CMK (cell line): Measurements from ENCODE around the gene CDH10.

Source experiments
- DNase-seq: peaks from one replicate; pipeline ENCODE4 v3.0.0-alpha.2; 2010; ENCODE audit warnings: low read depth

CDH10 gene

DNA sequence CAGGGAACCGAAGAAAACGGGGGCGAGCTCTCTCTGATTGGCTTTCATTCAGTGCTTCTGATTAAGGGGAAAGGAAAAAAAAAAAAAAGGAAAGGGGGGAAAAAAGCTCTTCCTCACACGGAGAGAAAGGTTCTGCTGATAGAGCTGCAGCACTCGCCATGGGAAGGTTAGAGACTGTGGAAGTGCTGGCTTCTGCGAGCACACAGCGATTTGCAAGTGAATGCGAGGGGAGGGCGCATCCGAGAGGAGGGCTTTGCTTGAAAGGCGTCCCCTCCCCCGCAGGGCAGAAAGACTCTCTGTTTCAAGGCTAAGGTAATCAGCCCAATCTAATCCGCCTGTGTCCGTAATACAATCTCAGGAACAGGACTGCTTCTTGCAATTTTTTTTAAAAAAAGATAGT is at the start of gene CDH10:
CDH10 (minus strand) TSS at position 218 of the 400 bp plus-strand sequence. CDS start 51,488 bp downstream, outside the sequence.
- no peak for DNase-seq

DNA sequence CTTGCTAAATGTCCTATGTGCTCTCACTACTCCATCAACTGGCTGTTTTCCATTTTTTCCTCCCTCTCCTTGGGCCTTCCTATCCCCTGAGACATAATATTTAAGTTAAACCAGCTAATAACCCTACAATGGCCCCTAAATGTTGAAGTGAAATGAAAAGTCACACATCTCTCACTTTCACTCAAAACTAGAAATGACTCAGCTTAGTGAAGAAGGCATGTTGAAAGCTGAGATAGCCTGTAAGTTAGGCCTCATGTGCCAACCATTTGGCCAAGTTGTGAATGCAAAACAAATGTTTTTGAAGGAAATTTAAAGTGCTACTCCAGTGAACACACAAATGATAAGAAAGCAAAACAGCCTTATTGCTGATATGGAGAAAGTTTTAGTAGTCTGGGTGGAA is 48.8 kb upstream of the CDH10 start:
- DNase-seq: no peak

DNA sequence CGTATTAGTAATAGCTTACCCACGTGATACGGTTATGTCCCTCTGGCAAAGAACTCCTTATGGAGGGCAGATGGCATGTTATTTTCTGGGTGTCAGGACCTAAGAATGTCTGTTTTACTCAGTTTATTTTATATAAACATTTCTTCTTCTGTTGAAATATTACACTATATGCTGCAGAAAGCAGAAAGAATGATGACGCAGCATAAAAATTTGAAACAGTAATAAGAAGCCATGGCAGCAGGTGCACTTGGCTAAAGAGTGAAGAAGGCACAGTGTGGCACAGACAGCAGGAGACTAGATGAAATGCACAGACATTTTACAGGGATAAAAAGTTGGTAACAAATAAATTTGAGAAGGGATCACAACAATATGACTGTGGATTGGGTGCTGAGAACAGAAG is 46.3 kb upstream of the CDH10 start:
- no peak for DNase-seq

DNA sequence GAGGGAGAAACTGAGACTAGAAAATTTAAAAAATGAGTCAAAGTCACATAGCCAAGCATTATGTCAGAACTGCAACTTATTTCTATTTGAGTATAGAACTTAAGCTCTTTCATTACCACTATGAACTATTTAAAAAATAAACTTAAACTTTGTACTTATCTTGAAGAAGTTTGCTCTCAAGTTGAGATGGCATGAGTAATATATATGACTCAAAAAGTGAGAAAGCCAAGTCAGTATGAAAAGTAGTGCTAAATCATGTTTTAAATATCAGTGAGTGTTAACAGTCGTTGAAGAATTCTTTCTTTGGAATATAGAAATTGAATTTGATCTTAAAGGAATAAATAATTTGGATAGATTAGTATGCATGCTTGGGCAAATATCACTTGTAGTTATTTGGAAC is 36.3 kb upstream of the CDH10 start:
- DNase-seq: no peak

DNA sequence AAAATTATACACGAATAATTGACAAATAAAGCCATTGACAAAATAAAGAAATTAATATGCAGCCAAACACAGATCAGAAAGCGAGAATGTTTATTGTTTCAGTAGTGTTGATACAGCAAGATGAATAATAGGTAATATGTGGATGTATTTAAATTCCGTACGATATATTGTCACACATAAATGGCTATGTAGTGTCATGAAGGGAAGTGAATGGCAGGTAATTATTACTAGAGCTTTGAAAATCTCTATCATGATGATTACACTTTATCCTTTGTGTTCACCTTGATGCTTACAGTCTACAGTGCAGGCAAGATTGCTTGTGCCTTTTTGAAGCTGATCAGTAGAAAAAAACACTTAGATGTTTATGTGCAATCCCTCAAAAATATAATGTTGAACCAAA is 23.3 kb upstream of the CDH10 start:
- no peak for DNase-seq

DNA sequence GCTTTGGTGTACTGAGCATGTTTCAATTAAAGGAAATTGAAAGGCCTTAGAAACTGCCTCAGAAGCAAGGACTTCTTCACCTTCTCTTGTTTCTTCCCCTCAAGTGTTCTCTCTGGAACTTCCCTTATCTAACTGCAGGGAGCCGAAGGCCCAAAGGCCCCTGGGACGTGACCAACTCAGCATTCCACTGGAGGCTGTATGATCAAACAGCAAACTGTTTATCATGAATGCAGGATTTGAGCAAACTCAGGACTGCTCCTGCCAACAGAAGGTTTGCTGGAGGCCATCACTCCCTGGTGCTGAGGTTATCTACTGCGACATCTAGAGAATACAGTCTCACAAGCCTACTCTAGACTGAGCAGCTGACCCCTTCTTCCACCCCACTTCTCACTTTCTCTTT is 4.8 kb upstream of the CDH10 start:
- no peak for DNase-seq

DNA sequence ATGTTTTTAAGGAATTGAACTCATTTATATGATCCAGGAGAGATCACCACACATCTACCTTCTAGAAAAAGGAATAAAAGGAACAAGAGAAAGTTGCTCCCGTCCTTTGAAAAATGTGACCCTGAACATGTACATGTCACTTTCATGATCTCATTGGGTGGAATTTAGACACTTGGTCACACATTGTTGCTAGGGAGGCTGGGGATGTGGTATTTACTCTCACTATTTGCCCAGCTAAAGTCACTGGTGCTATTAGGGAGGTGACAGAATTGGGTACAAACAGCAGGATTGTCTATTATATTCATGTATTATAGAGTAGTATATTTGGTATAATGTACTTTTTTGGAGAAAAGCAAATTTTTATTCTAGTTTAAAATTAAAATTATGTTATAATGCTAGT is 2.1 kb upstream of the CDH10 start:
- no peak for DNase-seq

DNA sequence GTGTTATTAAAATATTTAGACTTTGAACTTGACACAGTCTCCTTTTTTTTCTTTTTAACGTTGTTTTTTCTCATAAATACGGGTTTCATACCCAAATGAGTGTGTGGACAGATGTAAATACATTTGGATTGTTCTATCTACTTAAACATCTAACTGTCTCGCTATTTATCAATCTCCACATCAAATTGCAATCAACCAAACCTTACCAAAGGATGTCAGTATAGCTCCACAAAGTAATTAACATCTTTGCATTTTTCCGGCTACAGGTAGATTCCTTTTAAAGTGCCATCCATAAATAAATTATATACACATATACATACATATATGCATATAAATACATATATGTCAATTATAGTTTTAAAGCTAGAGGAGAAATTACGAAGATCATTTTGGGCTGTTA is 705 bp upstream of the CDH10 start:
- DNase-seq: no peak

DNA sequence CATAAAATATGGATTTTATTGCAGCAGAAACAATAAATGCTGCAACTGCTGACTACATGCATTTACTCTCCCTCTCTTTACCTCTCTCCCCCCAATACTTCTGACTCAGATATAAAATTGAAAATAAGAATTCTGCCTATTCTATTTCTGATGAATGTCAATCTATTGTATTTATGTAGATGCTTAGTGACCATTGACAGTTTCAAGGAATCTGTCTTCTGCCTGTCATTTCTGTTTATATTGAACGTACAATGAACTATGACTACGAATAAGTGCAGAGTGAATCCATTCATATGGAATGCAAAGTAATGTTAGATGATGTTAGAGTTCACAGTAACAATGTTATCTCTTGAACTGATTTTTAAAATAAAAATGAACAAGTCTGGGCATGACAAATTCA is 898 bp downstream of the CDH10 start:
- DNase-seq: no peak

DNA sequence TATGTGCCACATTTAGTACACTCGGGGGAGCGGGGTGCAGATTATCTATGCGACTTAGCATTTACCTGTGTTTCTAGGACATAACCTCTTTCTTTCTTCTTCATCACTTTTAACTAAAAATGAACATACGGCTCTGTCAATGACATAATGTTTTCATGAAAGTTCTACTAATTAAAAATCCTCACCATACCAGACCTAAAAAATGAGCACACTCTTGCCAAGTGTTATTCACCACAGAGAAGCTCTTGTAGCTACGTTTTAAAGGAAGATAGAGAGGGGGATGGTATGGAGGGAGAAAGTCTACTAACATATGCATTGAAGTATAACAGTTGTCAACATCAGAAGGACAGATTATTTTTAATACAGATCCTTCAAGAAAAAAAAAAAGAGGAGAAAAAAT is 1.6 kb downstream of the CDH10 start:
- DNase-seq: no peak

DNA sequence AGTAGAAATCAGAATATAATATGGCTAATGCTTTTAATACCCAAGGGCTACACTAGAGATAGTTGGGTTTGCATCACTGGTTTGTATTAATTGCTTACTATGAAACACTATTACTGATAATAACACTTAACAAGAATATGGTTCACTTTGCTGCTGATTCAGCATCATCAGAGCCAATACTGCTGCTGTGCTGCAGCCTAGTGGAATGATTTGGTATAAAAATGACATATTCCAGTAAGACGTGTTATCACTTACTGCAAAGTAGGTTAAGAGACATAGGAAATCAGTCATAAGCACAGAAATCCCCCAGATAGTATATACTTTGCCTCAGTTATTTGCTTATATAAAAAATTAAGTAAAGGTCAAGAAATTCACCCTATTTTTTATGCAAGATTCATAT is 2.8 kb downstream of the CDH10 start:
- DNase-seq: no peak

DNA sequence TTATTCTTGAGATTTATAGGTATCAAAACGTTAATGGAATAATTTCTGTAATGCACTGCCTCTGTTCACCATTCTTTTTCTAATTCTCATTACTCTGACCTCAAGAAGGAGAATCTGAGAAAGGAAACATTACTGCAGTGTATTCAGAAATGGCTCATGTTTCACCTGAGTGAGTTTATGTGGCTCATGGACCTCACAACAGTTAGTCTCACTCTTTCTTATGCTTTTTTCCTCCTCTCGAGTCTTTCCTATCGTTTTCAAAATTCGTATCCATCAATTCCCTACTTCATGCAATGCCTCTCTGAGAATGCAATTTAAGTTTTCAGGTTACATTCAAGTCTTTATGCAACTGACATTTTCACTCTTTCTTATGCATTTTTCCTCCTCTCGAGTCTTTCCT is 9.6 kb downstream of the CDH10 start:
- no peak for DNase-seq

DNA sequence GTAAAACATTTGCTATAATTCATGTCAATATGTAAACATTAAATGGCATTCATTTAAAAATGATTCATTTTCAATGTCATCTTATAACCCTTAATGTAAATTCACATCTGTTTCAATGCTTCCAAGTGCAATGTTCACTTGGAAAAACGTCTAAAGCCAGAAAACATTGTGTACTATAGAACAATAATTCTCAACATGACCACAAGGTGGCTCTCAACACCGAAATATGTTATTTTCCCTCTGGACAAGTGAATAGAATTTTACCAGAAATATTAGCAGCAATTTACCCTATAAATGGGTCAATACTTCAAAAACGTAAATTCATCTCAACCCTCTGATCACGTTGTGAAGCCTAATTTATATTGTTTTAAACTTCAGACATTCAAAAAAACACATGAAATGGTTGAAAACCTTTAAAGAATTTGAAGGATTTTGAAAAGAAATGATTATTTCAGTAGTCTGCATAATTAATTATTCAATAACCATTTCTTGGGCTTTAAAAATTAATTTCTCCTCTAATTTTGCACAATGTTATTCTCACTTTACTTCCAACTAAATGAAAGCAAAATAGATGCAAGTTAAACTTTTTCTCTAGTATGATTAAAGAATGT is 11.0 kb downstream of the CDH10 start:
- no peak for DNase-seq

DNA sequence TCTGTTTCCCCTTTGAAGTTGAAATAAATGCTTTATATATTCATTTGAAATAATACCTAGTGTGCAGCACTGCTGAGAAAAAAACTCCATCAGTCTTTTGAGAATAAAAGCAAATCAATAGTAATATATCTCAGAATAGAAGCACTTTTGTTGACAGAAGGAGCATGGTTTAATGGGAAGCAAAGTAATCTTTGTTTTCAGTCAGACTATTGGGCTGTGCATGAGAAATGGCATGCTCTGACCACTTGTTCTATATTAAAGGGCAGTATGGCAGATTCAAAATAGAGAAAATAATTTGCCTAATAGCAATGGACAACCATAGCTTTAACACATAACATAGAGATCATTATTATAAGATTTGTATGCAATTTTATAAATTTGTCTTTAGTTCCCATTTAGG is 12.4 kb downstream of the CDH10 start:
- no peak for DNase-seq

DNA sequence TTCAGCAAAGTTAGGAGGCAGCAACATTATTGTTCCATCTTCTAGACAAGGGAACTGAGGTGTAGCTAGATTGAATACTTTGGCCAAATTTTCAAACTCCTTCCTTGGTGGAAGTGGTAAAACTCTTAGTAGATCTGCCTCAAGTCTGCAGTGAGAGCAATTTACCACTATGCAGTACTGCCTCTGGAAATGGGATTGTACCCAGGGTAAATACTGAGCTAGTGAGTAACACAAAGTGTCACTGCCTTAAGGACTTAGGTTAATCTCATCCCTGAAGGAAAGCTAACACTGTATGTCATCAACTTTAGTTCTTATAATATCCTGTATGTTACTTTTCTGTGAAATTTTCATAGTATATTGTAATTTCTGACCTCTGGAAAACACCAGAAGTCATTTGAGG is 13.9 kb downstream of the CDH10 start:
- no peak for DNase-seq

DNA sequence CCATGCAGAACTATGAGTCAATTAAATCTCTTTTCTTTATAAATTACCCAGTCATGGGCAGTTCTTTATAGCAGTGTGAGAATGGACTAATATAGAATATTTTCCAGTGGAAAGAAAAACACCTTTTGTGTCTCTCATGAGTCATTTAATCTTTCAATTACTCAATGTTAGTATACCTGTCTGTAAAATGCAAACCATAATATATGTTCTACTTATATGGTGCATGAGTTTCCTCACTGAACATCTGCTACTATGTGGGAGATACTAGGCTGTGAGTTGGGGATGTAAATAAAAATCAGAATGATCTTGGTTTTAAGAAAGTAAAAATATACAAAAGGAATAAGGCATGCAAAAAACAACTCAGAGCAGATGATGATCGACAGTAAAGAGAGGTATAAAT is 15.0 kb downstream of the CDH10 start:
- DNase-seq: no peak

DNA sequence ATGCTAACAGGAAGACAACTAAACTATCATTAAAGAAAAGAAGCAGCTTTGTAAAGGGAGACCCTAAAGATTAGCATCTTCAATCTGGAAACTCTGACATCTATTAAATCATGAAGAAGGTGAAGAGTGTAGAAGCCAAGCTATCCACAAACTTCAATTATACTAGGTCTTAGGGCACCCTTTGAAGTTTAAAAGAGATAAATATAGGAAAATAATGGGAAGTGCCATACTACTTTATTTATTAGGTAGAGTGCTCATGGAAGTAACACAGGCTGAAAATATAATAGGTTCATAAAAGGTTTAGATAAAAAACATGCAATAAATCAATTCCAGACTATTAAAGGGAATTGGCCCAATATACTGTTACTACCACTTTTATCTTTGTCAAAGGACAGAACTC is 19.9 kb downstream of the CDH10 start:
- DNase-seq: no peak

DNA sequence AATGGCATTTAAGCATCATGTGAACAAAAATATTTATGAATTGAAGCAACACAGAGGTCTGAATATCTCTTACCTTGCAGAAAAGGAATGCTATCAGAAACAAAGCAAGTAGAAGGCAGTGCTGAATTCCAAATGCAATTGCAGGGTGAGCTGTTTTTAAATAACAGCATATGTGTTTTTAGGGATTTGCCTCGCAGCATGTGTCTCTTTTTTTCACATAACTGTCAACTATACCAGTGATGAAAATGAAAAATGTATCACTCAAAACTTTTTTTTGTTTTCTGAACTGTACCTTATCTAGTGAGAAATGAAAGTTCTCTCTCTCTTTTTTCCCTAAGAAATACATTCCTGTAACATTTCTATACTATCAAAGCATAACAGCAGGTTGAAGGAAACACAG is 21.2 kb downstream of the CDH10 start:
- DNase-seq: no peak

DNA sequence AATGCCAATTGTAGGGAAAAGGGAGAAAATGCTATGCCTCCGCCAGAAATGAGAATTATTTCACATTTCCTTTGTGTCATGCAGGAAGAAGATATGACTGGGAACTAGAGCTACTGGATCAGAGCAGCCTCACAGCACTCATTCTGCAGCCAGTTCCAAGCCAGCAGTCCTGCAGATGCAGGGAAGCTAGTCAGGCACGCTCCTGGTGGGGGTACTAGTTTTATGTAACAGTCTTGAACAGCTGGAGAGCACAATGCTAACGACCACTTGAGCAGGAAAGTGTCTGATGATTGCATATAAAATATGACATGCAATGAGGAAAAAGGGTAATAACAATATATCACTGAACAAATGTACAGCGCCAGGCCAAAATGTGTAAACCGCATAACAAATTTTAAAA is 21.7 kb downstream of the CDH10 start:
- no peak for DNase-seq

DNA sequence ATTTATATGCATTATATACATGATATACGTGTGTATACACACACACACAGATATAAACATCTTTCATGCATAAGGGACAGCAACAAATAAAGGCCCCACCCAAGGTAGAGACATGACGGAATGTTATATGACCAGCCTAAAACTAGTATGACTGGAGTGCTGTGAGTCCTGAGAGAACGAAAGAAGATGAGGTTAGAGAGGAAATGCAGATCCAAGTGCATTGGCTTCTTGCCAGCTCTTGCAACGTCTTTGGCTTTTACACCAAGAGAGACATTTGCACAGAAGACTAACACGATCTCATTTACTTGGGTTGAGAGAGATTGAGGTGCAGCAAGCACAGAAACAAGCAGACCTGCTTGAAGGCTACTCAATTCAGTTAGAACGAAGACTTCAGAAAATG is 23.0 kb downstream of the CDH10 start:
- DNase-seq: no peak

DNA sequence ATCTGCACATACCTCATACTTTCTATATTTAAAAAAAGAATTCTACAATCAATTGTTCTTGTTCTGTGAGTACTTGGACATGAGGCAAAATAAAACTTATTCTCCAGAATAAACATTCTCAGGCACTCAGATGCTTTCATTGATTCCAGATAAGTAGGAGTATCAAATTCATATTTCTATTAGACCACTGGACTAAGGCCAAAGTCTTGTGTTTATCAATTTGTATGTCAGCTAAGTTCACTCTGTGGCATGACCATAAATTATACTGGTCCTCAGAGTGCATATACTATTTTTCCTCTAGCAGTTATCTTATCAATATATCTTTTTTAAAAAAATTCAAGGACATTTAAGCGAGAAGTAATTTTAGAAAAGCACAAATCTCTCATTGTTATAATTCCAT is 28.2 kb downstream of the CDH10 start:
- no peak for DNase-seq

DNA sequence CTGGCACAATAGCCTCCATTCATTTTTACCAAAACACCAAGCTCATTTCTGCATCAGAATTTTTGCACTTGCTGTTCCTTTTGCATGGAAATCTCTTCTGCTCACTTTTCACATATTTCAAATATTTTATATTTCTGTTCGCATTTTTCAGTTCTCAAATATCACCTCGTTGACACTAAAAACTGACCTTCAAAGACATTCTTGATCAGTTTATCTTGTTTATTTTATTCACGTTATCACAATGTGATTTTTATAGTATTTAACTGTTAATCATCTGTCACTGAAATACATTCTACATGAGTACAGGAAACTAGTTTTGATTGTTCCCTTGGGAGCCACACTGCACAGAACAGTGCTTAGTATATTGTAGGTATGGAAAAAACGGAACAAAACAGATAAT is 29.6 kb downstream of the CDH10 start:
- no peak for DNase-seq

DNA sequence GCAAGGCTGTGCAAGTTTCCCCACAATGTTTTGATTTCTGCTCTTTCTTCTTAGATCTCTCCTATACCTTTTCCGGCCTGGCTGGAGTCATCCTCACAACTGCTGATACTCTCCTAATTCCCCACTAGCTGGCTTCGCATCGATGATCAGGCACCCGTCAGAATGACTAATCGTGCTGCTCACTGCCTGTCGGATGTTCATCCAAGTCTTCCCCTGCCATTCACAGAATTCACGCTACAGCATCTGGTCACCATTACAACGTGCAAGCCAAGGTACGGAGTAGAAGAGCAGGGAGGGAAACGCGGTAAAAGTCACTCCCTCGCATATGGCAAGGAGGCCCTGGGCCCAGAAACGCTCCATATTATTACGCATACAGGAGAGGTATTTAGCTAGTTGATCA is 35.1 kb downstream of the CDH10 start:
- DNase-seq: no peak

DNA sequence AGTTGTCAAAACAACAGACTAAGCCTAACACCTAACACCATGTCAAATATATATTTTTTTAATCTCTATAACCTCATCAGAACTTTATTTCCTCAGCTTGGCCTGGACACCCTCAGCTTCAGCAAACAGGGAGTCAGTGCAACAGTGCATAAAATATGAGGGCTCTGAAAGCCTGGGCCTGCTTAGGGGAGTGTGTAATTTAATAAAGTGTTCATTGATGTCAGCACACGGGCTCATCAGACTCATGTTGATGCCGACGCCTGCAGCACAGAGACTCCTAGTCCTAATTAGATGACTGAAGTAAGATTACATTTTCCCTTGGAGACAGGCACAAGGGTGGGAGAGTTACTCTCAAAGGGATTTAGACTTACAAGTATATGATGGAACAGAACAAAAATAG is 37.8 kb downstream of the CDH10 start:
- no peak for DNase-seq

DNA sequence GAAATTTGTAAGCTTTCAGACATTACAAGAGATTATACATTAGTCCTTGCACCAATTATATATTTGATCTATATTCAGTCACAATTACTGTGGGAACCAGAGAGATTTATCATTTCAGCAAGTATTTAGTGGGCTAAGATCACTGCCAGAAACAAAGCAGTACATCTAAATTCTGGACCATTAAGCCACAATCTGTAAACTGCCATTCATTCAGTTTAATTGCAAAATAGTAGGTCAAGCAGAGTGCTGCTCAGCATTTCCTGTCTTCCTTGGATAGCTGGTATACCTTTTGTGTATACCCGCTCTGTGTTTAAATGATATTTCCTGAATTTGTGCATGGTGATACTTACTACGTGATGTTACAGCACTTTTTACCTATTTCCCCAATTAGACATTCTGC is 42.6 kb downstream of the CDH10 start:
- DNase-seq: no peak
